Coronary artery (tissue), 2 donors: ENCODE measurements around the gene BEGAIN.

ENCODE experiments used
- DNase-seq: peaks from one replicate; pipeline ENCODE4 v3.0.0-alpha.2; 2017; ENCODE audit warnings: low spot score
- H3K27ac ChIP-seq, 2 donors: fragments of 200-600 bp; sonication (generic); one replicate each; pipeline ENCODE4 v1.5.1; 2016 to 2019
- H3K4me3 ChIP-seq: fragments of 200-600 bp; sonication (generic); 2 replicates; pipeline ENCODE4 v1.5.1; 2016; ENCODE audit warnings: mild to moderate bottlenecking, moderate library complexity
- CTCF ChIP-seq: fragments of 200-600 bp; sonication (generic); IDR thresholded peaks from one replicate; pipeline ENCODE4 v1.5.1; 2019; ENCODE audit warnings: antibody characterized with exemption

BEGAIN gene

GRCh38 chr14:100547633-100548294 is 39.5 kb downstream of the BEGAIN start:
- DNase-seq: no peak
- Histone ChIP-seq H3K27ac (peak overlapping the region in 1 of 2 donors; percentile 76), H3K4me3 (no peak overlapping the region)
- no peak for TF ChIP-seq CTCF

GRCh38 chr14:100546051-100546443 is 41.2 kb downstream of the BEGAIN start:
- TF ChIP-seq CTCF: no peak
- Histone ChIP-seq H3K4me3 (peak overlapping the region; percentile 87), H3K27ac (peak overlapping the region in 1 of 2 donors; percentile 76)
- DNase-seq: no peak

- no peak overlapping the region for H3K27ac ChIP-seq
- DNase-seq: no peak
- H3K4me3 ChIP-seq: no peak overlapping the region
- TF ChIP-seq CTCF: no peak
These were observed 41.9 kb downstream of the BEGAIN start for GRCh38 chr14:100545359-100545758.

- no peak overlapping the region for H3K27ac ChIP-seq
- H3K4me3 ChIP-seq: no peak overlapping the region
- TF ChIP-seq CTCF: no peak
- DNase-seq: no peak
These were observed 42.6 kb downstream of the BEGAIN start for GRCh38 chr14:100544506-100545141.

- no peak overlapping the region for H3K4me3 ChIP-seq
- no peak overlapping the region for H3K27ac ChIP-seq
- no peak for DNase-seq
- no peak for TF ChIP-seq CTCF
These were observed 43.5 kb downstream of the BEGAIN start for GRCh38 chr14:100543471-100544455.

- no peak overlapping the region for H3K27ac ChIP-seq
- no peak for TF ChIP-seq CTCF
- H3K4me3 ChIP-seq: no peak overlapping the region
- no peak for DNase-seq
These were observed 44.5 kb downstream of the BEGAIN start for GRCh38 chr14:100542619-100543205.
